Measurements from ENCODE around the gene UBE2L6.

Gene UBE2L6

GRCh38 chr11:57529012-57529411 is 38.5 kb downstream of the UBE2L6 start:
- TF ChIP-seq GATA3 (IDR thresholded peaks at IDR 0.05; ENCODE audit: low read depth, low read length), result no peak

- no peak for TF ChIP-seq GATA3 (IDR thresholded peaks at IDR 0.05; ENCODE audit: low read depth, low read length)
- TF ChIP-seq GATA2 (IDR thresholded peaks at IDR 0.05; ENCODE audit: low read depth, low read length), result no peak
Observed at GRCh38 chr11:57527056-57527631, 40.3 kb downstream of the UBE2L6 start.

GRCh38 chr11:57523419-57523818 is 44.1 kb downstream of the UBE2L6 start:
- TF ChIP-seq GATA3 (IDR thresholded peaks at IDR 0.05; ENCODE audit: low read depth, low read length) (no peak), GATA2 (IDR thresholded peaks at IDR 0.05; ENCODE audit: low read depth, low read length) (no peak)

- TF ChIP-seq GATA2 (IDR thresholded peaks at IDR 0.05; ENCODE audit: low read depth, low read length), result no peak
- no peak for TF ChIP-seq GATA3 (IDR thresholded peaks at IDR 0.05; ENCODE audit: low read depth, low read length)
Observed at GRCh38 chr11:57521116-57521515, 46.4 kb downstream of the UBE2L6 start.

- no peak for TF ChIP-seq GATA3 (IDR thresholded peaks at IDR 0.05; ENCODE audit: low read depth, low read length)
- no peak for TF ChIP-seq GATA2 (IDR thresholded peaks at IDR 0.05; ENCODE audit: low read depth, low read length)
Observed at GRCh38 chr11:57516061-57516443, 51.4 kb downstream of the UBE2L6 start.

GRCh38 chr11:57515332-57516060 is 52.0 kb downstream of the UBE2L6 start, which contains the start of gene SLC43A1:
Gene SLC43A1, minus strand, starts transcription at chr11:57515702. Its CDS starts 1,591 bp downstream, at chr11:57514111.
- TF ChIP-seq GATA2 (IDR thresholded peaks at IDR 0.05; ENCODE audit: low read depth, low read length) (no peak), GATA3 (IDR thresholded peaks at IDR 0.05; ENCODE audit: low read depth, low read length) (no peak)

GRCh38 chr11:57514538-57515331 is 52.7 kb downstream of the UBE2L6 start:
- TF ChIP-seq GATA3 (IDR thresholded peaks at IDR 0.05; ENCODE audit: low read depth, low read length) (no peak), GATA2 (IDR thresholded peaks at IDR 0.05; ENCODE audit: low read depth, low read length) (no peak)

- no peak for TF ChIP-seq GATA2 (IDR thresholded peaks at IDR 0.05; ENCODE audit: low read depth, low read length)
- TF ChIP-seq GATA3 (IDR thresholded peaks at IDR 0.05; ENCODE audit: low read depth, low read length), result no peak
Observed at GRCh38 chr11:57513911-57514537, 53.4 kb downstream of the UBE2L6 start.

- TF ChIP-seq GATA3 (IDR thresholded peaks at IDR 0.05; ENCODE audit: low read depth, low read length) (no peak), GATA2 (IDR thresholded peaks at IDR 0.05; ENCODE audit: low read depth, low read length) (no peak)
Observed at GRCh38 chr11:57513452-57513795, 54.0 kb downstream of the UBE2L6 start.

- TF ChIP-seq GATA3 (IDR thresholded peaks at IDR 0.05; ENCODE audit: low read depth, low read length) (no peak), GATA2 (IDR thresholded peaks at IDR 0.05; ENCODE audit: low read depth, low read length) (no peak)
Observed at GRCh38 chr11:57512646-57513451, 54.6 kb downstream of the UBE2L6 start.

GRCh38 chr11:57511741-57512430 is 55.6 kb downstream of the UBE2L6 start:
- TF ChIP-seq GATA2 (IDR thresholded peaks at IDR 0.05; ENCODE audit: low read depth, low read length), result no peak
- TF ChIP-seq GATA3 (IDR thresholded peaks at IDR 0.05; ENCODE audit: low read depth, low read length), result no peak

GRCh38 chr11:57508341-57509170 is 58.9 kb downstream of the UBE2L6 start:
- TF ChIP-seq GATA3 (IDR thresholded peaks at IDR 0.05; ENCODE audit: low read depth, low read length) (no peak), GATA2 (IDR thresholded peaks at IDR 0.05; ENCODE audit: low read depth, low read length) (no peak)
